ENCODE data around the gene TRIO.

Gene TRIO

GRCh38 chr5:14209222-14209822, 66.2 kb downstream of the TRIO start:
- no peak for DNase-seq (ENCODE audit: low spot score)

GRCh38 chr5:14209836-14210235, 66.7 kb downstream of the TRIO start:
- DNase-seq (ENCODE audit: low spot score), result no peak

GRCh38 chr5:14210729-14211128, 67.6 kb downstream of the TRIO start:
- DNase-seq (ENCODE audit: low spot score), result no peak

GRCh38 chr5:14211818-14212803, 69.0 kb downstream of the TRIO start:
- DNase-seq (ENCODE audit: low spot score), result no peak

- DNase-seq (ENCODE audit: low spot score), result no peak
Observed at GRCh38 chr5:14212838-14213237, 69.7 kb downstream of the TRIO start.

GRCh38 chr5:14213253-14213652, 70.1 kb downstream of the TRIO start:
- DNase-seq (ENCODE audit: low spot score), result no peak

- no peak for DNase-seq (ENCODE audit: low spot score)
Observed at GRCh38 chr5:14213813-14214585, 70.9 kb downstream of the TRIO start.

GRCh38 chr5:14215901-14216300, 72.8 kb downstream of the TRIO start:
- DNase-seq (ENCODE audit: low spot score), result no peak

- DNase-seq (ENCODE audit: low spot score), result no peak
Observed at GRCh38 chr5:14216372-14216771, 73.2 kb downstream of the TRIO start.

- no peak for DNase-seq (ENCODE audit: low spot score)
Observed at GRCh38 chr5:14216902-14217301, 73.8 kb downstream of the TRIO start.

GRCh38 chr5:14217587-14217986, 74.4 kb downstream of the TRIO start:
- no peak for DNase-seq (ENCODE audit: low spot score)

GRCh38 chr5:14218011-14218410, 74.9 kb downstream of the TRIO start:
- DNase-seq (ENCODE audit: low spot score), result no peak

- DNase-seq (ENCODE audit: low spot score), result no peak
Observed at GRCh38 chr5:14218480-14218879, 75.3 kb downstream of the TRIO start.

GRCh38 chr5:14218897-14219573, 75.9 kb downstream of the TRIO start:
- no peak for DNase-seq (ENCODE audit: low spot score)

GRCh38 chr5:14219800-14220512, 76.8 kb downstream of the TRIO start:
- no peak for DNase-seq (ENCODE audit: low spot score)

GRCh38 chr5:14220642-14221041, 77.5 kb downstream of the TRIO start:
- DNase-seq (ENCODE audit: low spot score), result no peak

GRCh38 chr5:14221732-14222131, 78.6 kb downstream of the TRIO start:
- no peak for DNase-seq (ENCODE audit: low spot score)

- DNase-seq (ENCODE audit: low spot score), result no peak
Observed at GRCh38 chr5:14222206-14222605, 79.1 kb downstream of the TRIO start.

- no peak for DNase-seq (ENCODE audit: low spot score)
Observed at GRCh38 chr5:14223372-14223771, 80.2 kb downstream of the TRIO start.

GRCh38 chr5:14225173-14225834, 82.2 kb downstream of the TRIO start:
- DNase-seq (ENCODE audit: low spot score), result no peak

- no peak for DNase-seq (ENCODE audit: low spot score)
Observed at GRCh38 chr5:14226149-14226548, 83.0 kb downstream of the TRIO start.
